ENCODE measurements around the gene ID4. TPM values are rescaled to one million over a fixed set of nuclear protein-coding genes. Genes with fewer than 3 reads are reported as not detected.

ID4 gene
- total RNA-seq, 3 donors from 2014 or later = 3.0 to 7.4 (median 4.7) TPM

GRCh38 chr6:19834858-19835257 is 2.3 kb upstream of the ID4 start:
- intact Hi-C loops (cut with DNase I, micrococcal nuclease) = no loop called here
- no peaks in the 10 kb centered on the region for H3K36me3 ChIP-seq (ENCODE audit: low read depth)
- no peak for DNase-seq
- TF ChIP-seq CTCF (IDR thresholded peaks at IDR 0.05) = no peak
- H3K4me3 ChIP-seq = no peak overlapping the region
- no peaks in the 10 kb centered on the region for H3K4me1 ChIP-seq (ENCODE audit: low read depth)
- H3K9me3 ChIP-seq = no peaks in the 10 kb centered on the region
- no peak for ATAC-seq

GRCh38 chr6:19835605-19836004 is 1.6 kb upstream of the ID4 start:
- Histone ChIP-seq H3K36me3 (ENCODE audit: low read depth) (no peaks in the 10 kb centered on the region), H3K4me3 (no peak overlapping the region), H3K9me3 (no peaks in the 10 kb centered on the region), H3K4me1 (ENCODE audit: low read depth) (no peaks in the 10 kb centered on the region)
- ATAC-seq (no peak), DNase-seq (no peak)
- intact Hi-C loops (cut with DNase I, micrococcal nuclease) = no loop called here
- no peak for TF ChIP-seq CTCF (IDR thresholded peaks at IDR 0.05)

GRCh38 chr6:19837511-19838441 is 606 bp downstream of the ID4 start:
- Histone ChIP-seq H3K4me1 (ENCODE audit: low read depth) (no peaks in the 10 kb centered on the region), H3K9me3 (no peaks in the 10 kb centered on the region), H3K36me3 (ENCODE audit: low read depth) (no peaks in the 10 kb centered on the region), H3K4me3 (peak overlapping the region; percentile 44)
- DNase-seq (peak; percentile 23 to 61 (median 44)), ATAC-seq (peak; percentile 58)
- intact Hi-C loops (cut with DNase I, micrococcal nuclease) = no loop called here
- no peak for TF ChIP-seq CTCF (IDR thresholded peaks at IDR 0.05)

- TF ChIP-seq CTCF (IDR thresholded peaks at IDR 0.05) = no peak
- intact Hi-C loops (cut with DNase I, micrococcal nuclease) = no loop called here
- peak; percentile 45 for ATAC-seq
Observed at GRCh38 chr6:19838442-19839236, 1.5 kb downstream of the ID4 start.

GRCh38 chr6:19839237-19839546 is 2.0 kb downstream of the ID4 start:
- peak overlapping the region; percentile 44 for H3K4me3 ChIP-seq
- intact Hi-C loops (cut with DNase I, micrococcal nuclease) = no loop called here
- no peaks in the 10 kb centered on the region for H3K36me3 ChIP-seq (ENCODE audit: low read depth)
- no peak for TF ChIP-seq CTCF (IDR thresholded peaks at IDR 0.05)
- no peaks in the 10 kb centered on the region for H3K4me1 ChIP-seq (ENCODE audit: low read depth)
- ATAC-seq (no peak), DNase-seq (no peak)
- H3K9me3 ChIP-seq = no peaks in the 10 kb centered on the region

More at GRCh38 chr6:19838442-19839236, 1.5 kb downstream of the ID4 start:
- H3K36me3 ChIP-seq (ENCODE audit: low read depth) = no peaks in the 10 kb centered on the region
- DNase-seq = peak; percentile 36 to 59 (median 42)
- H3K4me1 ChIP-seq (ENCODE audit: low read depth) = no peaks in the 10 kb centered on the region
- H3K9me3 ChIP-seq = no peaks in the 10 kb centered on the region
- peak overlapping the region; percentile 44 for H3K4me3 ChIP-seq

Data from mucosa of descending colon (tissue), 3 donors.